CD14-positive monocyte (primary cell): ENCODE data around the gene VWA1. TPM values are rescaled to one million over a fixed set of nuclear protein-coding genes. Genes with fewer than 3 reads are reported as not detected.
"Not testable (repeated sequence)": the region's sequence is repeated elsewhere in the genome, so short reads cannot be mapped to it uniquely, and the experiment has no call there.

Experiments
- DNase-seq, 3 donors: peaks; one replicate each; pipeline ENCODE4 v3.0.0-alpha.2; 2011 to 2022
- H2AFZ ChIP-seq: 2 replicates; pipeline ENCODE4 v1.6.0; 2012; ENCODE audit warnings: mild to moderate bottlenecking, low read depth, low read length, inconsistent platforms; ENCODE audit not compliant: insufficient read depth, poor library complexity, severe bottlenecking
- H3K27ac ChIP-seq, 2 donors: 1 replicate in 1 of 2; 2 replicates in 1 of 2; pipeline ENCODE4 v1.5.1; 2012 to 2013; ENCODE audit warnings: low read length in 2 of 2, control low read depth in 1 of 2, inconsistent platforms in 1 of 2, low read depth in 1 of 2, mild to moderate bottlenecking in 1 of 2
- H3K27me3 ChIP-seq, 2 donors: one replicate each; pipeline versions ENCODE4 v1.6.0 to v1.6.1; 2011 to 2013; ENCODE audit warnings: low read length in 2 of 2; ENCODE audit not compliant: control insufficient read depth in 2 of 2, insufficient read depth in 2 of 2
- H3K36me3 ChIP-seq, 2 donors: replicated peaks in 1 of 2; 1 replicate in 1 of 2; 2 replicates in 1 of 2; pipeline versions ENCODE4 v1.5.1 to v1.6.1; 2012 to 2013; ENCODE audit warnings: low read length in 2 of 2, control low read depth in 1 of 2, inconsistent platforms in 1 of 2, mild to moderate bottlenecking in 1 of 2; ENCODE audit not compliant: insufficient read depth in 2 of 2, control insufficient read depth in 1 of 2
- H3K4me1 ChIP-seq, 2 donors: 1 replicate in 1 of 2; 2 replicates in 1 of 2; pipeline versions ENCODE4 v1.5.1 to v1.6.1; 2012 to 2013; ENCODE audit warnings: low read length in 2 of 2, control low read depth in 1 of 2, inconsistent platforms in 1 of 2, mild to moderate bottlenecking in 1 of 2, moderate library complexity in 1 of 2; ENCODE audit not compliant: insufficient read depth in 2 of 2, control insufficient read depth in 1 of 2
- H3K4me2 ChIP-seq: replicated peaks from 2 replicates; pipeline ENCODE3; 2012; ENCODE audit warnings: low read length, moderate library complexity, mild to moderate bottlenecking; ENCODE audit not compliant: poor library complexity, severe bottlenecking; ENCODE audit errors: extremely low read depth
- H3K4me3 ChIP-seq, 3 experiments: fragments of 200-600 bp in 1 of 3; sonication (generic) in 1 of 3; replicated peaks in 1 of 3; 1 replicate in 2 of 3; 2 replicates in 1 of 3; pipeline ENCODE4 v1.5.1; 2011 to 2013; ENCODE audit warnings: low read length in 3 of 3, mild to moderate bottlenecking in 3 of 3, control low read depth in 2 of 3, low read depth in 2 of 3, inconsistent platforms in 1 of 3, moderate library complexity in 1 of 3
- H3K79me2 ChIP-seq: 2 replicates; pipeline ENCODE4 v1.6.0; 2012; ENCODE audit warnings: mild to moderate bottlenecking, control low read depth, inconsistent platforms, low read length, moderate library complexity; ENCODE audit not compliant: insufficient read depth
- H3K9ac ChIP-seq: 2 replicates; pipeline ENCODE4 v1.6.0; 2017; ENCODE audit warnings: low read length, mild to moderate bottlenecking; ENCODE audit not compliant: insufficient read depth, poor library complexity, severe bottlenecking
- H3K9me3 ChIP-seq, 2 donors: replicated peaks in 1 of 2; 1 replicate in 1 of 2; 2 replicates in 1 of 2; pipeline versions ENCODE4 v1.5.1 to v1.6.1; 2012 to 2013; ENCODE audit warnings: low read length in 2 of 2, control low read depth in 1 of 2; ENCODE audit not compliant: control insufficient read depth in 1 of 2, insufficient read depth in 1 of 2
- H4K20me1 ChIP-seq: 2 replicates; pipeline ENCODE4 v1.6.0; 2012; ENCODE audit warnings: mild to moderate bottlenecking, low read length, control low read depth, moderate library complexity; ENCODE audit not compliant: insufficient read depth
- H3K27ac Mint-ChIP-seq, 7 donors: one replicate each; pipeline ENCODE4 v1.8.0; 2020; ENCODE audit warnings: mild to moderate bottlenecking in 7 of 7, mixed read lengths in 7 of 7, moderate library complexity in 6 of 7, inconsistent platforms in 2 of 7
- H3K27me3 Mint-ChIP-seq, 3 donors: one replicate each; pipeline ENCODE4 v1.8.0; 2021 to 2022; ENCODE audit warnings: low read depth in 3 of 3, mild to moderate bottlenecking in 3 of 3, mixed read lengths in 3 of 3, moderate library complexity in 3 of 3, inconsistent platforms in 1 of 3
- H3K36me3 Mint-ChIP-seq, 2 donors: one replicate each; pipeline ENCODE4 v1.8.0; 2020; ENCODE audit warnings: mixed read lengths in 2 of 2, inconsistent platforms in 1 of 2, mild to moderate bottlenecking in 1 of 2
- H3K4me1 Mint-ChIP-seq: one replicate; pipeline ENCODE4 v1.8.0; 2020; ENCODE audit warnings: mild to moderate bottlenecking, mixed read lengths
- H3K4me3 Mint-ChIP-seq, 2 donors: one replicate each; pipeline ENCODE4 v1.8.0; 2020; ENCODE audit warnings: mild to moderate bottlenecking in 2 of 2, mixed read lengths in 2 of 2, moderate library complexity in 1 of 2
- H3K9me3 Mint-ChIP-seq, 7 donors: one replicate each; pipeline ENCODE4 v1.8.0; 2020 to 2022; ENCODE audit warnings: mixed read lengths in 7 of 7, mild to moderate bottlenecking in 6 of 7, moderate library complexity in 6 of 7, inconsistent platforms in 2 of 7
- WGBS: methylation state at CpG from one replicate; pipeline ENCODE4 v1.1.5; 2013; ENCODE audit warnings: missing lambda C conversion rate; ENCODE audit not compliant: insufficient coverage; 5-methylcytosine and 5-hydroxymethylcytosine counted together
- intact Hi-C, 2 donors: fragments of 100-400 bp; cut with micrococcal nuclease; formaldehyde crosslinking; loops; one replicate each; pipeline versions ENCODE4 v1.15.0 to v1.15.1; 2023
- polyA plus RNA-seq, 3 donors: library from polyadenylated mRNA; depleted of rRNA in 1 of 3; unstranded in 2 of 3; stranded (reverse) in 1 of 3; fragments of 300-500 nt in 2 of 3; fragments of >200 nt in 1 of 3; fragmentation: Illumina TruSeq in 2 of 3; gene quantifications; 1 replicate in 2 of 3; 2 replicates in 1 of 3; pipeline ENCODE4 v1.2.3, GENCODE V29; 2012 to 2021
- TF ChIP-seq, protein P1 (sequence below): fragments of 200-600 bp; IDR thresholded peaks from one replicate; pipeline ENCODE4 v1.8.0; 2022; ENCODE audit warnings: antibody characterized with exemption, mild to moderate bottlenecking

Gene VWA1
- polyA plus RNA-seq, 3 donors, result not detected

GRCh38 chr1:1401457-1402010 is 34.0 kb upstream of the VWA1 start:
- Histone ChIP-seq H3K9ac (no peak overlapping the region), H3K4me1 (peaks cover 32 to 39% of the 10 kb centered on the region in 2 donors), H3K27me3 (no peaks in the 10 kb centered on the region), H3K4me2 (no peak overlapping the region), H3K4me3 (no peak overlapping the region), H3K79me2 (peaks cover 78% of the 10 kb centered on the region), H3K9me3 (no peaks in the 10 kb centered on the region), H2AFZ (no peak overlapping the region), H3K27ac (peak overlapping the region in 1 of 2 donors; percentile 82), H3K36me3 (peaks cover 53 to 66% of the 10 kb centered on the region in 2 donors), H4K20me1 (peaks cover 39% of the 10 kb centered on the region)
- no peak for DNase-seq
- no peaks in the 10 kb centered on the region for H3K27me3 Mint-ChIP-seq
- H3K9me3 Mint-ChIP-seq, result no peaks in the 10 kb centered on the region
- peaks cover 36% of the 10 kb centered on the region for H3K4me1 Mint-ChIP-seq
- WGBS, result 81% methylated on average over 2 of the region's 7 CpGs
- TF ChIP-seq, protein P1, sequence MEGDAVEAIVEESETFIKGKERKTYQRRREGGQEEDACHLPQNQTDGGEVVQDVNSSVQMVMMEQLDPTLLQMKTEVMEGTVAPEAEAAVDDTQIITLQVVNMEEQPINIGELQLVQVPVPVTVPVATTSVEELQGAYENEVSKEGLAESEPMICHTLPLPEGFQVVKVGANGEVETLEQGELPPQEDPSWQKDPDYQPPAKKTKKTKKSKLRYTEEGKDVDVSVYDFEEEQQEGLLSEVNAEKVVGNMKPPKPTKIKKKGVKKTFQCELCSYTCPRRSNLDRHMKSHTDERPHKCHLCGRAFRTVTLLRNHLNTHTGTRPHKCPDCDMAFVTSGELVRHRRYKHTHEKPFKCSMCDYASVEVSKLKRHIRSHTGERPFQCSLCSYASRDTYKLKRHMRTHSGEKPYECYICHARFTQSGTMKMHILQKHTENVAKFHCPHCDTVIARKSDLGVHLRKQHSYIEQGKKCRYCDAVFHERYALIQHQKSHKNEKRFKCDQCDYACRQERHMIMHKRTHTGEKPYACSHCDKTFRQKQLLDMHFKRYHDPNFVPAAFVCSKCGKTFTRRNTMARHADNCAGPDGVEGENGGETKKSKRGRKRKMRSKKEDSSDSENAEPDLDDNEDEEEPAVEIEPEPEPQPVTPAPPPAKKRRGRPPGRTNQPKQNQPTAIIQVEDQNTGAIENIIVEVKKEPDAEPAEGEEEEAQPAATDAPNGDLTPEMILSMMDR, result no peak
- peak overlapping the region in 1 of 2 donors; percentile 41 for H3K4me3 Mint-ChIP-seq
- H3K27ac Mint-ChIP-seq, result peak overlapping the region in 1 of 7 donors; percentile 75
- intact Hi-C loops, result no loop called here
- H3K36me3 Mint-ChIP-seq, result peaks cover 46 to 74% of the 10 kb centered on the region in 2 donors

DNA sequence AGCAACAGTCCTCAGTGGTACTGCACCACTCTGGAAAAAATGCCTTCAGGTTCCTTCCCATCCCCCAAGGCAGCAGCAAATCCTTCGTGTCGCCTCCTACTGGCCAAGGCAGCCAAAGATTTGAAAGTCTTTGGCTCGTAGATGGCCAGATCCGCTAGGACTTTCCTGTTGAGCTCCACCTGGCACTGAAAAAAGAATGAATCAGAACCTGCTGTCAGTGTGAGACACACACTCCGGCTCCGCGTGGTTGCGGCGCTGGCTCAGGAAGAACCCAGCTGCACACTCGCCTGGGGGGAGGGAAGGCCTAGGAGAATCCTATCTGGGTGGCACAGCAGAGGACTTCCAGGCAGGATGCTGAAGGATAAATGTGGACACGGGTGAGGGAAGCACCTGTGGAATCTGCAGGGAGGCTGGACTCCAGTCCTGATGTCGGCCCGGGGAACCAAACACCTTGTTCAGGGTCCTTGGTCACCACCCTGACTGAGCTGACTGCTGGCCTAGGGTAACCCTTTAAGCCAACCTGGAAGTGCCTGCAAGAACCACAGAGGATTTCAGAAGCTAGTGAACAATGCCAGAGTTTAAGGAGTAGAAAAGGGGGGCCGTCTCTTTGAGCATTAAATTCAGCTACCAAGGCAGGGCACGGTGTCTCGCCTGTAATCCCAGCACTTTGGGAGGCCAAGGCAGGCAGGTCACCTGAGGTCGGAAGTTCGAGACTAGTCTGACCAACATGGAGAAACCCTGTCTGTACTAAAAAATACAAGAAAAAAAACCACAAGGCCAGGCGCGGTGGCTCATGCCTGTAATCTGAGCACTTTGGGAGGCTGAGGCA is 33.2 kb upstream of the VWA1 start:
- Mint-ChIP-seq H3K27me3 (no peaks in the 10 kb centered on the region), H3K4me1 (peaks cover 36% of the 10 kb centered on the region), H3K4me3 (no peak overlapping the region), H3K9me3 (no peaks in the 10 kb centered on the region), H3K36me3 (peaks cover 42 to 67% of the 10 kb centered on the region in 2 donors), H3K27ac (peak overlapping the region in 6 of 7 donors; percentile 16 to 73 (median 57))
- peaks cover 79% of the 10 kb centered on the region for H3K79me2 ChIP-seq
- H3K4me3 ChIP-seq, result no peak overlapping the region
- H3K9me3 ChIP-seq, result no peaks in the 10 kb centered on the region
- H3K4me1 ChIP-seq, result peaks cover 32 to 39% of the 10 kb centered on the region in 2 donors
- no peaks in the 10 kb centered on the region for H3K27me3 ChIP-seq
- peak overlapping the region in 1 of 2 donors; percentile 6 for H3K27ac ChIP-seq
- H4K20me1 ChIP-seq, result peaks cover 40% of the 10 kb centered on the region
- no peak overlapping the region for H2AFZ ChIP-seq
- peaks cover 48 to 59% of the 10 kb centered on the region in 2 donors for H3K36me3 ChIP-seq
- TF ChIP-seq, protein P1, result peak; percentile 47
- WGBS, result 90% methylated on average over 18 of the region's 20 CpGs
- peak in 1 of 3 donors; percentile 17 for DNase-seq
- no peak overlapping the region for H3K4me2 ChIP-seq
- intact Hi-C loops, result no loop called here
- H3K9ac ChIP-seq, result no peak overlapping the region

GRCh38 chr1:1402901-1403392 is 32.5 kb upstream of the VWA1 start:
- H3K9ac ChIP-seq, H3K27me3 ChIP-seq, H3K4me3 Mint-ChIP-seq, H3K4me3 ChIP-seq, intact Hi-C loops, H2AFZ ChIP-seq, DNase-seq, H3K27ac ChIP-seq, H3K27me3 Mint-ChIP-seq, H3K9me3 Mint-ChIP-seq, H3K4me2 ChIP-seq, H3K9me3 ChIP-seq: not testable (repeated sequence)
- Histone ChIP-seq H3K79me2 (peaks cover 79% of the 10 kb centered on the region), H3K36me3 (peaks cover 41 to 52% of the 10 kb centered on the region in 2 donors), H4K20me1 (peaks cover 40% of the 10 kb centered on the region), H3K4me1 (peaks cover 32 to 38% of the 10 kb centered on the region in 2 donors)
- Mint-ChIP-seq H3K27ac (peak overlapping the region in 2 of 7 donors; percentile 24 to 38), H3K4me1 (peaks cover 35% of the 10 kb centered on the region), H3K36me3 (peaks cover 41 to 60% of the 10 kb centered on the region in 2 donors)
- WGBS, result 92% methylated on average over 5 of the region's 9 CpGs
